Testis (tissue), 3 donors: Measurements from ENCODE around the gene PTRHD1. TPM values are rescaled to one million over a fixed set of nuclear protein-coding genes. Genes with fewer than 3 reads are reported as not detected.

Experiments used
- DNase-seq: peaks from one replicate; pipeline ENCODE4 v3.0.0-alpha.2; 2019
- H3K27ac ChIP-seq, 2 donors: fragments of 200-600 bp; sonication (generic); one replicate each; pipeline ENCODE4 v1.5.1; 2019
- H3K27me3 ChIP-seq: fragments of 200-600 bp; sonication (generic); one replicate; pipeline ENCODE4 v1.5.1; 2019
- H3K36me3 ChIP-seq: fragments of 200-600 bp; sonication (generic); one replicate; pipeline ENCODE4 v1.5.1; 2017; ENCODE audit warnings: low read depth; ENCODE audit errors: missing control alignments
- H3K4me1 ChIP-seq: fragments of 200-600 bp; sonication (generic); one replicate; pipeline ENCODE4 v1.5.1; 2019
- H3K4me3 ChIP-seq, 2 donors: fragments of 200-600 bp; sonication (generic); one replicate each; pipeline ENCODE4 v1.5.1; 2017 to 2019
- H3K9me3 ChIP-seq: fragments of 200-600 bp; sonication (generic); one replicate; pipeline ENCODE4 v1.5.1; 2017
- POLR2A ChIP-seq: fragments of 450-650 bp; IDR thresholded peaks from one replicate; pipeline ENCODE4 v1.6.1; 2017; ENCODE audit warnings: antibody characterized with exemption, mild to moderate bottlenecking, moderate library complexity
- WGBS, 2 donors: methylation state at CpG; one replicate each; pipeline ENCODE4 v1.1.5; 2018; 5-methylcytosine and 5-hydroxymethylcytosine counted together
- intact Hi-C: fragments of 100-400 bp; cut with DNase I; formaldehyde crosslinking; loops from one replicate; pipeline ENCODE4 v1.15.1; 2023; ENCODE audit warnings: low total_unique reads
- polyA plus RNA-seq: library from polyadenylated mRNA; stranded (reverse); fragments of 350-450 nt; fragmentation: Illumina TruSeq; extraction: RNeasy Lipid Tissue Mini Kit (QIAGEN cat#74804); gene quantifications from one replicate; pipeline ENCODE4 v1.2.3, GENCODE V29; 2014; ENCODE audit warnings: low read depth, low replicate concordance; ENCODE audit not compliant: insufficient read depth
- total RNA-seq, 2 donors: library from RNA; depleted of rRNA; stranded (reverse); fragments of >200 nt; gene quantifications; one replicate each; pipeline ENCODE4 v1.2.3, GENCODE V29; 2016
- TF ChIP-seq, protein P1 (sequence below), 3 experiments: fragments of 450-650 bp in 2 of 3; fragments of 200-600 bp in 1 of 3; sonication (generic) in 1 of 3; IDR thresholded peaks; one replicate each; pipeline ENCODE4 v1.5.1; 2016 to 2019; ENCODE audit warnings: antibody characterized with exemption in 3 of 3, mild to moderate bottlenecking in 2 of 3, moderate library complexity in 1 of 3

Gene PTRHD1
- total and polyA plus RNA-seq, 3 donors from 2014 or later, result 60.4 to 122 (median 61.3) TPM

DNA sequence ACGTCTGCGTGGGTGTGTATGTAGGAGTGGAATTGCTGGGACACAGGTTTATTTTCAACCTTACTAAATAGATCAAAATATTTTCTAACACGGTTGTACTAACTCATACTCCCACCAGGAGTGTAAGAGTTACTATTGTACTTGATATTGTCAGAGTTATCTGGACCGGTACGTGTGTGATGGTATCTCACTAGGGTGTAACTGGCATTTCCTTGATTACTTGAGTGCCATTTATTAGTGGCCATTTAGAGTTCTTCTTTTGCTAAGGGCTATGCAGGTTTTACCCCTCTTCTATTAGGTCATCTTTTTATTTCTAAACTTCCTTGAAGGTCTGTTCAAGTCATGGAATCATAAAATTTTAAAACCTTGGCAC, 33.6 kb upstream of the PTRHD1 start:
- intact Hi-C loops, result loop anchor here (5.0 kb wide), 1 partner anchor 414 kb away; no protein-coding TSS in a partner anchor
- Histone ChIP-seq H3K9me3 (no peaks in the 10 kb centered on the region), H3K27me3 (no peaks in the 10 kb centered on the region), H3K4me3 (no peak overlapping the region), H3K27ac (no peak overlapping the region), H3K4me1 (peaks cover 5% of the 10 kb centered on the region), H3K36me3 (no peaks in the 10 kb centered on the region)
- no peak for DNase-seq
- no peak for TF ChIP-seq POLR2A
- TF ChIP-seq, protein P1, sequence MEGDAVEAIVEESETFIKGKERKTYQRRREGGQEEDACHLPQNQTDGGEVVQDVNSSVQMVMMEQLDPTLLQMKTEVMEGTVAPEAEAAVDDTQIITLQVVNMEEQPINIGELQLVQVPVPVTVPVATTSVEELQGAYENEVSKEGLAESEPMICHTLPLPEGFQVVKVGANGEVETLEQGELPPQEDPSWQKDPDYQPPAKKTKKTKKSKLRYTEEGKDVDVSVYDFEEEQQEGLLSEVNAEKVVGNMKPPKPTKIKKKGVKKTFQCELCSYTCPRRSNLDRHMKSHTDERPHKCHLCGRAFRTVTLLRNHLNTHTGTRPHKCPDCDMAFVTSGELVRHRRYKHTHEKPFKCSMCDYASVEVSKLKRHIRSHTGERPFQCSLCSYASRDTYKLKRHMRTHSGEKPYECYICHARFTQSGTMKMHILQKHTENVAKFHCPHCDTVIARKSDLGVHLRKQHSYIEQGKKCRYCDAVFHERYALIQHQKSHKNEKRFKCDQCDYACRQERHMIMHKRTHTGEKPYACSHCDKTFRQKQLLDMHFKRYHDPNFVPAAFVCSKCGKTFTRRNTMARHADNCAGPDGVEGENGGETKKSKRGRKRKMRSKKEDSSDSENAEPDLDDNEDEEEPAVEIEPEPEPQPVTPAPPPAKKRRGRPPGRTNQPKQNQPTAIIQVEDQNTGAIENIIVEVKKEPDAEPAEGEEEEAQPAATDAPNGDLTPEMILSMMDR (IDR thresholded peaks at IDR 0.05), result no peak
- WGBS, 2 donors, result 68 to 71% methylated on average over 5 of the region's 5 CpGs

- no peaks in the 10 kb centered on the region for H3K36me3 ChIP-seq
- H3K4me3 ChIP-seq, result no peak overlapping the region
- peaks cover 5% of the 10 kb centered on the region for H3K4me1 ChIP-seq
- intact Hi-C loops, result loop anchor here (5.0 kb wide), 1 partner anchor 414 kb away; no protein-coding TSS in a partner anchor
- H3K27me3 ChIP-seq, result no peaks in the 10 kb centered on the region
- peak; percentile 12 for DNase-seq
- 92 to 94% methylated on average over 6 to 14 of the region's 14 CpGs for WGBS, 2 donors
- no peak for TF ChIP-seq POLR2A
- TF ChIP-seq, protein P1 (IDR thresholded peaks at IDR 0.05), result no peak
- H3K27ac ChIP-seq, result no peak overlapping the region
- no peaks in the 10 kb centered on the region for H3K9me3 ChIP-seq
Measured at GRCh38 chr2:24825883-24826772, 32.9 kb upstream of the PTRHD1 start.

GRCh38 chr2:24824966-24825882, 32.0 kb upstream of the PTRHD1 start:
- peak; percentile 21 for DNase-seq
- intact Hi-C loops, result loop anchor here (5.0 kb wide), 1 partner anchor 413 kb away; no protein-coding TSS in a partner anchor
- Histone ChIP-seq H3K9me3 (no peaks in the 10 kb centered on the region), H3K27ac (no peak overlapping the region), H3K27me3 (no peaks in the 10 kb centered on the region), H3K36me3 (no peaks in the 10 kb centered on the region), H3K4me1 (peaks cover 5% of the 10 kb centered on the region), H3K4me3 (no peak overlapping the region)
- TF ChIP-seq, protein P1 (IDR thresholded peaks at IDR 0.05), result peak in 2 of 3 experiments; percentile 22 to 36
- TF ChIP-seq POLR2A, result no peak
- WGBS, 2 donors, result 88 to 89% methylated on average over 16 of the region's 16 CpGs

GRCh38 chr2:24824071-24824588, 30.9 kb upstream of the PTRHD1 start:
- Histone ChIP-seq H3K36me3 (no peaks in the 10 kb centered on the region), H3K27ac (no peak overlapping the region), H3K4me3 (no peak overlapping the region), H3K9me3 (no peaks in the 10 kb centered on the region), H3K27me3 (no peaks in the 10 kb centered on the region), H3K4me1 (peaks cover 5% of the 10 kb centered on the region)
- DNase-seq, result peak; percentile 11
- 96 to 97% methylated on average over 14 of the region's 14 CpGs for WGBS, 2 donors
- TF ChIP-seq, protein P1 (IDR thresholded peaks at IDR 0.05), result no peak
- TF ChIP-seq POLR2A, result no peak
- intact Hi-C loops, result no loop called here
